Neural crest cell (in vitro differentiated cells): ENCODE data around the gene NR3C1. TPM values are rescaled to one million over a fixed set of nuclear protein-coding genes. Genes with fewer than 3 reads are reported as not detected.

ENCODE experiments used
- DNase-seq: peaks from one replicate; pipeline ENCODE4 v3.0.0; 2021; ENCODE audit warnings: low read depth, mixed read lengths, low spot score
- H3K27ac Mint-ChIP-seq: one replicate; pipeline ENCODE4 v1.8.0; 2021; ENCODE audit warnings: mild to moderate bottlenecking, mixed read lengths; ENCODE audit not compliant: unreplicated experiment
- H3K27me3 Mint-ChIP-seq: 2 replicates; pipeline ENCODE4 v1.8.0; 2021; ENCODE audit warnings: low read depth, mild to moderate bottlenecking, mixed read lengths
- H3K36me3 Mint-ChIP-seq: 2 replicates; pipeline ENCODE4 v1.8.0; 2021; ENCODE audit warnings: low read depth, mild to moderate bottlenecking, mixed read lengths
- H3K4me1 Mint-ChIP-seq: 2 replicates; pipeline ENCODE4 v1.8.0; 2021; ENCODE audit warnings: mixed read lengths
- H3K4me3 Mint-ChIP-seq: one replicate; pipeline ENCODE4 v1.8.0; 2021; ENCODE audit warnings: mild to moderate bottlenecking, mixed read lengths
- H3K9me3 Mint-ChIP-seq: 2 replicates; pipeline ENCODE4 v1.8.0; 2021; ENCODE audit warnings: mixed read lengths
- CTCF ChIP-seq: fragments of 200-600 bp; sonication (generic); conservative IDR thresholded peaks from 2 replicates; pipeline ENCODE4 v1.5.0; 2021; ENCODE audit warnings: antibody characterized with exemption, mild to moderate bottlenecking
- total RNA-seq: library from RNA; stranded (reverse); gene quantifications from 2 replicates; pipeline ENCODE4 v1.2.1, GENCODE V29; 2021

The NR3C1 gene
- total RNA-seq, 1 donor from 2014 or later: 1.8 TPM

GRCh38 chr5:143343042-143343441, 60.4 kb downstream of the NR3C1 start:
- no peaks in the 10 kb centered on the region for H3K36me3 Mint-ChIP-seq
- no peaks in the 10 kb centered on the region for H3K27me3 Mint-ChIP-seq
- no peak for TF ChIP-seq CTCF
- no peaks in the 10 kb centered on the region for H3K4me1 Mint-ChIP-seq
- no peak overlapping the region for H3K27ac Mint-ChIP-seq
- H3K4me3 Mint-ChIP-seq: no peak overlapping the region
- no peaks in the 10 kb centered on the region for H3K9me3 Mint-ChIP-seq
- no peak for DNase-seq

GRCh38 chr5:143342607-143343006, 60.9 kb downstream of the NR3C1 start:
- Mint-ChIP-seq H3K27ac (no peak overlapping the region), H3K36me3 (no peaks in the 10 kb centered on the region)
- no peak for TF ChIP-seq CTCF

GRCh38 chr5:143341807-143342570, 61.5 kb downstream of the NR3C1 start:
- Mint-ChIP-seq H3K36me3 (no peaks in the 10 kb centered on the region), H3K9me3 (no peaks in the 10 kb centered on the region), H3K27me3 (no peaks in the 10 kb centered on the region), H3K27ac (no peak overlapping the region), H3K4me1 (no peaks in the 10 kb centered on the region), H3K4me3 (no peak overlapping the region)
- TF ChIP-seq CTCF: no peak
- DNase-seq: no peak

More at GRCh38 chr5:143342607-143343006, 60.9 kb downstream of the NR3C1 start:
- H3K27me3 Mint-ChIP-seq: no peaks in the 10 kb centered on the region
- H3K9me3 Mint-ChIP-seq: no peaks in the 10 kb centered on the region
- DNase-seq: no peak
- H3K4me3 Mint-ChIP-seq: no peak overlapping the region
- H3K4me1 Mint-ChIP-seq: no peaks in the 10 kb centered on the region

GRCh38 chr5:143340891-143341685, 62.4 kb downstream of the NR3C1 start:
- TF ChIP-seq CTCF: no peak
- Mint-ChIP-seq H3K27me3 (no peaks in the 10 kb centered on the region), H3K4me1 (no peaks in the 10 kb centered on the region), H3K36me3 (no peaks in the 10 kb centered on the region), H3K27ac (no peak overlapping the region), H3K4me3 (no peak overlapping the region), H3K9me3 (no peaks in the 10 kb centered on the region)
- no peak for DNase-seq

- Mint-ChIP-seq H3K27ac (no peak overlapping the region), H3K27me3 (no peaks in the 10 kb centered on the region), H3K4me1 (no peaks in the 10 kb centered on the region), H3K36me3 (no peaks in the 10 kb centered on the region), H3K9me3 (no peaks in the 10 kb centered on the region), H3K4me3 (no peak overlapping the region)
- DNase-seq: no peak
- no peak for TF ChIP-seq CTCF
Measured at GRCh38 chr5:143338658-143339366, 64.7 kb downstream of the NR3C1 start.
